Measurements from ENCODE around the gene DAZAP1.

DAZAP1 gene

DNA sequence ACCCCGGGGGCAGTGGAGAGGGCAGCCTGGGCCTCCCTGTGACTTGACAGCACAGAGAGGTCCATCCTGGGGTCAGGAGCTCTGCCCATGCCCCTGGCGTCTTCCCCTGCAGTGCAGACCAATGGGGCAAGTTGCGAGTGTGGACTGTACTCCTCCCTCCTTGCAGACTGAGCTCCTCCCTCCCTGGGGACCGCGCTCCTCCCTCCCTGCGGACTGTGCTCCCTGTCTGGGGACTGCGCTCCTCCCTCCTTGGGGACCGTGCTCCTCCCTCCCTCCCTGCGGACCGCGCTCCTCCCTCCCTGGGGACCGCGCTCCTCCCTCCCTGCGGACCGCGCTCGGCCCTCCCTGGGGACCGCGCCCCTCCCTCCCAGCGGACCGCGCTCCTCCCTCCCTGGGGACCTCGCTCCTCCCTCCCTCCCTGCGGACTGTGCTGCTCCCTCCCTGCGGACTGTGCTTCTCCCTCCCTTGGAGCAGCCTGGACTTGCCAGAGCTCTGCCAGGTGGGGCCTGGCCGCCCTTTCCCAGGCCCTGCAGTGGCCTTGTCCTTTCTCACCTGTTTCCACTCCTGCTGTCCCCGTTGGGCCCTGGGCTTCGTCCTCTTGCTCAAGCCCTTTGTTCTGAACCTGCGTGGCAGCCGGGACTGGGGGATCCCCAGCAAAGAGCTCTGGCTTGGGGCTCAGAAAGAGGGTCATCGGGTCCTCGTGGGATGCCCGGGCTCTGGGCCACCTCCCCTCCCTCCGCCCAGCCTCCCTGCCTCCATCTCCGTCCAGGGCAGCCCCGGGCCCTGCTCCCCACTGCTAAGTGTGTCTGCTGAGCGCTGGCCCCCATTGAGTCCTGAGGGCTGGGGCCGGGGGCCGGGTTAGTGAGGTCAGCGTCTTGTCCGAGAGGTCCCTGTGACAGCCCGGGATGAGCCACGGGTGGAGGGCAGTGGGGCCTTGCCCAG is 12.9 kb upstream of the DAZAP1 start:
- DNase-seq, result no peak

- no peak for DNase-seq
These were observed 12.0 kb upstream of the DAZAP1 start for GRCh38 chr19:1395194-1396018.

GRCh38 chr19:1396019-1396767 is 11.2 kb upstream of the DAZAP1 start:
- no peak for DNase-seq

DNA sequence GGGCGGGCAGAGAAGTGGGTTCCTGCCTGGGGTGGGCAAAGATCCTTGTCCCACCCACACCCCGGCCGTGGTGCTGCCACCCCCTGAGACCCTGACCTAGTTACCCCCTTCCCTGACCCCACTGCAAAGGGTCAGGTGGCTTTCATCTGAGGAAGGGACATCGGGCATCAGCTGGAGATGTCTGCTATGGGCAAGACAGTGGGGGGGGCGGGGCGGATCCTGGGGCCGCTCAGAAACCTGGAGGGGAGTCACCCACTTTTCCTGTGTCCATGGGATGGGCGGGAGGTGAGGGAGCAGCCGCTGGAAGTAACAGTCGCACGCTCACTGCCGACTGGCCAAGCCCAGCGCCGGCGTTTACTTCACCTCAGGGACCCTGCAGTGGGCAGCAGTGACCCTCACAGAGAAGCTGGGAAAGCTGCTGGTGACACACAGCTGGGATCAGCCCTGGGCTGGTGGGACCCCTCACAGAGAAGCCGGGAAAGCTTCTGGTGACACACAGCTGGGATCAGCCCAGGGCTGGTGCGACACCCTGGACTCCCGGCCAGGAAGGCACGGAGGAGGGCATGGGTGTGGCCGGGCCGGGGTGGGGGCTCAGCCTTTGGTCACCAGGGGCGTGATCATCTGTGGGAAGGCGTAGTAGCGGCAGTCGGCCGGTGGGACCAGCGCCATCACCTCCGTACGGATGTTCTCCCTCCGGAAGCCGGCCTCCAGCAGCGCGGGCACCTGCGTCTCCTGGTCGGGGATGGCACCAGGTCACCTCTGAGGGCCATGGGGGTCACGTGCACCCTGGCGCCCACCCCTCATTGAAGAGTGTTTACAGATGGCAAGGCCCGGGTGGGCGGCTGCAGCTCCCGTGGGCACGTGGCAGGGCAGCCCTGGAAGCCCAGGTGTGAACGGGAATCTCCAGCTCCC is 10.4 kb upstream of the DAZAP1 start:
- no peak for DNase-seq

- DNase-seq, result no peak
These were observed 9.5 kb upstream of the DAZAP1 start for GRCh38 chr19:1397838-1398237.

- DNase-seq, result no peak
These were observed 8.3 kb upstream of the DAZAP1 start for GRCh38 chr19:1399079-1399478.

DNA sequence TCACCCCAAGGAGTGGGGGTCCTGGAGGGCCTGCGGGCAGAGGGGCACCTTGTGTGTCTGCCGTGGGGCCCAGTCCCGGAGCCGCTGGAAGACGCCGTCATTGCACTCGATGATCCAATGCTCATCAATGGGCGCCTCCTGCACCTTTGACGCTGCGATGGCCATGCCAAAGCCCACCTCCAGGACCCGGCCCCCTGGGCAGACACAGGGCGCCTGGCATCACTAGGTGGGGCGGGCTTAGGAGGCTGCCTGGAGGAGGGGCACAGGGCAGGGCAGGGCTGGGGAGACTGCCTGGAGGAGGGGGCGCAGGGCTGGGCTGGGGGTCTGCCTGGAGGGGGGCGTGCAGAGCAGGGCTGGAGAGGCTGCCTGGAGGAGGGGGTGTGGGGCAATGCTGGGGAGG is 7.6 kb upstream of the DAZAP1 start:
- DNase-seq, result no peak

DNA sequence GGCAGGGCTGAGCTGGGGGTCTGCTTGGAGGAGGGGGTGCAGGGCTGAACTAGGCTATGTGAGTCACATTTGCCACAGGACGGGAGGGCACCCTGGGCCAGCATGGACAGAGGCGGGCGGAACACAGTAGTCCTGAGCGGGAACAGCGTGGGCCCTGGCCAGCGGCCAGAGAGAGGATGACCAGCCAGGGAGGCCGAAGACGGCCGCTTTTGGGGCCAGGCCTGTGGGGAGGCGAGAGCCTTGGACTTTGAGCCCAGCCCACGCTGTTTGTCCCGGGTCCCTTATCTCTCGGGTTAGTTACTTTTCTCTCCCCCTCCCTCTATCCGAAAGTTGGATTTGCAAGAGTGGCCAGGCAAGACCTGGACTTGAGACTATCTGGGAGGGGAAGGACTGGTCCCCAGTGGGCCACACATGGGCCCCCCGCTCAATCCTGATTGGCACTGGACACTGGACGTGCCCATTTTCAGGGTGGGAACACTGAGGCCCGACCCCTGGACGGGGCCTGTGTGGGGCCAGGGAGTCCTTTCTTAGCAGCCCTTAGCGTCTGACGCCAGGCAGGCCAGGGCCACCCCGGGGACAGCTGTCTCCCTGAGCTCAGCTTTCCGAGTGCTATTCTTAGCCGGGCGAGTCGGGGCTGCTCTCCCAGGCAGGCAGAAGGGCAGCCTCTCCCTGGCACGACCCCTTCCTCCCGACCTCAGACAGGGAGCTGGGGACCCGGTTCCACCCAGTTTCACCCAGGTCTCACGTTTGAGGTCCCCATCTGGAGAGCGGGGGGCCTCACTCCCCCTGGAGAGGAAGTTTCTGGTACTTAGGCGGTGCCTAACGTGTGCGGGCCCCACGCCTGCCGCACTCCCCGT is 6.9 kb upstream of the DAZAP1 start:
- peak in 2 of 3 donors; percentile 22 to 41 for DNase-seq

DNA sequence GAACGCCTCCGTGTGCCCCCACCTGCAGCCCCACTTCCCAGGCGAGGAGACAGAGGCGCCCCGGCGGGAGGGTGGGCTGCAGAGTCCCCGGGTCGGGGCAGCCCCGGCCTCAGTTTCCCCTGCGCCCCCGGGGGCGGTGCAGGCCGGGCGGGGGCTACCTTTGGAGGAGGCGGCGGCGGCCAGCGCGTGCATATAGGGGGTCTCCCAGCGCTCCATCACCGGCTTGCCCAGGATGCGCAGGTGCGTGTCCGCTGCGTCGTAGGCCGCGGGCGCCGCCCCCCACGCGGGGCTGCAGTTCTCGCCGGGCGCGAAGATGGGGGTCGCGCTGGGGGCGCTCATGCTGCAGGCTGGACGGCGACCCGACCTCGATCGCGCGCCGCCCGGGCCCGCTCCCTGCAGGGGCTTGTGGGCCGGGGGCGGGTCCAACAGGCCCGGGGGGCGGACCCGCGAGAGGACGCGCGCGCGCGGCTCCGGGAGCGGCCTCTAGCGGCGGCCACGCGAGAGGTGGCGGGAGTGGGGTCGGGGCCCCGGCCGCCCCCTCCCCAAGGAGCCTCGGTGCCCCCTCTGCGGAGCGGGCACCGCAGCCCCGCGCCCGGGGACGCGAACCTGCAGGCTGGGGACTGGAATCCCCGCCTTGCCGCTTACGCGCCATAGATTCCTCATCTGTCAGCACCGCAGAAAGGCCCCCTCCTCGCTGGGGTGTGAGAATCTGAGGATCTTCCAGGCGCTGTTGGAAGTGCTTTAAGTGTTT is 6.1 kb upstream of the DAZAP1 start, which contains the start of gene GAMT:
GAMT (minus strand) TSS at position 405 of the 751 bp plus-strand sequence; CDS start at position 339, 66 bp downstream.
- peak in 2 of 3 donors; percentile 53 to 73 for DNase-seq

DNA sequence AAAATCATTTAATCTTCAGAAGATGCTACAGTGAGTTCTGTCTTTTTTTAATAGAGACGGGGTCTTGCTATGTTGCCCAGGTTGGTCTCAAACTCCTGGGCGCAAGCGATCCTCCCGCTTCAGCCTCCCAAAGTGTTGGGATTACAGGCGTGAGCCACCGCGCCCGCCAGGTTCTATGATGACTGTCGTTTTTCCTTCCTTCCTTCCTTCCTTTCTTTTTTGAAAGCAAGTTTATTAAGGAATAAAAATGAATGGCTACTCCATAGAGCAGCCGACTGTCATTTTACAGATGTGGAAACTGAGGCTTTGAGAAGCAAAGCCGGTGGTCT is 5.5 kb upstream of the DAZAP1 start:
- DNase-seq, result no peak

DNA sequence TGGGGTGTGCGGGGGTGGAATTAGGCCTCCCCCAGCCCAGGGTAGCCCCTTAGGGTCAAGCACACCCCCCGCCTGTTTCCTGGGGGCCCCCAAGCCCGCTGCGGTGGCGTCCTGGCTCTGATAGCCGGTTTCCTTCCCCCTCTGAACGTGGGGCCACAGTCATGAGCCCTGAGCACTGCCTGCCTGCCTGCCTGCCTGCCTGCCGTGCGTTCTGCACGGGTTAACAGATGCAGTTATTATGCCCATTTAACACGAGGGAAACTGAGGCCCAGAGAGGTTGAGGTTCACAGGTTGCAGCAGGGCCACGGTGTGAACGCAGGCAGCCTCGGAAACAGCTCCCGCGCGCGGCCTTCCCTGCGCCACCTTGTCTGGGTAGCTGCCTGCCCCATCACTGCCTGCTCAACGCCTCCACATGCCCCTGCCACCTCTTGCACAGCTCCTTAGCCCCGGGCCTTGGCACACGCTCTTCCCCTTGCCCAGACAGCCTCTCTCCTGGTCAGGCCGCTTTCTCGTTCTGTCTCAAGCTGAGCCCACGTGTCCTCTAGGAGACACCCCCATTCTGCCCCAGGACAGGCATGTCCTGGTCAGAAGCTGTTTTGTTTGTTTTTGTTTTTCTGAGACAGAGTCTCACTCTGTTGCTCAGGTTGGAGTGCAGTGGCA is 4.8 kb upstream of the DAZAP1 start:
- no peak for DNase-seq

GRCh38 chr19:1406774-1407527 is 435 bp upstream of the DAZAP1 start:
- peak; percentile 100 for DNase-seq

- peak; percentile 52 to 80 (median 62) for DNase-seq
These were observed 1.2 kb downstream of the DAZAP1 start for GRCh38 chr19:1408300-1409203.

- no peak for DNase-seq
These were observed 2.0 kb downstream of the DAZAP1 start for GRCh38 chr19:1409204-1410005.

DNA sequence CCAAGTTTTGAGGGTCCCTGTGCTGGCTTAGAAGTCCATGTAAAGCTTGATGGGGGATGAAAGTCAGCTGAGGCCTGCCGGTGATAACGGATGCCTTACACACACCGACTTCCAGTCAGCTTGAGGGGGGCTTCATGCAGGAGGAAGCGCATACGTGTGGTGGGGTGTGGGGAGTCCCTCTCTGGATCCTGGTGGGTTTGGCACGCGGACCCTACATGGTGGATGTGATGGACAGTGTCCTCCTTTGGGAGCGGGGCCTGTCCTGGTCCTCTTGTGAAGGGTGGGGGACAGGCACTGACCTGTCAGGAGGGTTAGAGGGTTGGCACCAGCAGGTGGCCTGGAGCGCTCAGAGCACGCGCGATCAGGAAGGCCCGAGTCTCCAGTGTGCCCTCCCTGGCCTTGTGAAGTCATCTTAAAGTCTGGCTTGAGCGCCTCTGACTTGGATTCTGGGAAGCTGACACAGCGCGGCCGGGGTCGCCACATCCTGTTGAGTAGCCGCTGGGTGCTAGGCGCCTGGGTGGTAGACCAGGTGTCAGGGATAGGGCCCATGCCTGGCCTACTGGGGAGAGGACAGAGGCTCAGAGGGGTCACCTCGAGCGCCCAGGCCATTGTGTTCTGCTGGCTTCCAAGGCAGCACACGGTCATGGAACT is 2.9 kb downstream of the DAZAP1 start:
- peak; percentile 18 to 35 (median 19) for DNase-seq

DNA sequence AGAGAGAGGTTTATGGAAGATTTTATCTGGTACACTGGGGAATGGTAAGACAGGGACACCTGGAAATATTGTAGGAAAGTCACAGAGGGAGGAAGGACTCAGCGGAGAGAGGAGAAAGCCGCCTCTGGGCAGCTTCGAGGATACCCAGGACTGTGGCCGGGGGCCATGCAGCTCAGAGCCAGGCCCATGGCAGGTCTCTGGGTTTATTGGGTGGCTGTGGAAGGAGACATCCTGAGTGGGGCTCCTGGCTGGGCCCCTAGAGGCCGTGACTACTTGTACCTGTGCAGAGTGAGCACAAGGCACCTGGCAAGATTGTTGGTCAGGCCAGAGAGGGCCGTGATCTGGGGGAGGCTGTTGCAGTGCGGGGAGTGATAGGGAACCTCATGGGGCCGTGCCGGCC is 3.4 kb downstream of the DAZAP1 start:
- no peak for DNase-seq
